Measurements from ENCODE around the gene NABP2.

DNA sequence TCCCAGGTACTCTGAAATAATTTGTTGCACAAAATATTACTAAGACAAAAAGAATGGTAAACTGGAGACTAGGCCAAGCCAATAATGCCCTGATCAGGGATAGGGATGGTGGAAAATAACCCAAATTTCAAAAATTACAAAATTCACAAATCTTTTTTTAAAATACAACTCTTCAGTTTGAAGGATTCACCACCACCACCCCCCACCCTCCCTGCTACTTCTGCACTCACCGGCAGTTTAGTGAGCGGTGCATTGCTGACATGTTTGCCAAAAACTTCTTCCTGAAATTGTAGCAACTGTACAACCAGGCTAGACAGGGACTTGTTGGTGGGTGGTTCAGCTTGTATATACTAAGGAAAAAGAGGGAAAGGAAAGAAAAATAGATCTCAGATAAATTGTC, 37.2 kb upstream of the NABP2 start:
- TF ChIP-seq, protein P1, sequence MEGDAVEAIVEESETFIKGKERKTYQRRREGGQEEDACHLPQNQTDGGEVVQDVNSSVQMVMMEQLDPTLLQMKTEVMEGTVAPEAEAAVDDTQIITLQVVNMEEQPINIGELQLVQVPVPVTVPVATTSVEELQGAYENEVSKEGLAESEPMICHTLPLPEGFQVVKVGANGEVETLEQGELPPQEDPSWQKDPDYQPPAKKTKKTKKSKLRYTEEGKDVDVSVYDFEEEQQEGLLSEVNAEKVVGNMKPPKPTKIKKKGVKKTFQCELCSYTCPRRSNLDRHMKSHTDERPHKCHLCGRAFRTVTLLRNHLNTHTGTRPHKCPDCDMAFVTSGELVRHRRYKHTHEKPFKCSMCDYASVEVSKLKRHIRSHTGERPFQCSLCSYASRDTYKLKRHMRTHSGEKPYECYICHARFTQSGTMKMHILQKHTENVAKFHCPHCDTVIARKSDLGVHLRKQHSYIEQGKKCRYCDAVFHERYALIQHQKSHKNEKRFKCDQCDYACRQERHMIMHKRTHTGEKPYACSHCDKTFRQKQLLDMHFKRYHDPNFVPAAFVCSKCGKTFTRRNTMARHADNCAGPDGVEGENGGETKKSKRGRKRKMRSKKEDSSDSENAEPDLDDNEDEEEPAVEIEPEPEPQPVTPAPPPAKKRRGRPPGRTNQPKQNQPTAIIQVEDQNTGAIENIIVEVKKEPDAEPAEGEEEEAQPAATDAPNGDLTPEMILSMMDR (IDR thresholded peaks at IDR 0.05): no peak
- TF ChIP-seq POLR2A (IDR thresholded peaks at IDR 0.05): no peak
